G401 (cell line): Measurements from ENCODE around the gene CNOT6L. TPM values are rescaled to one million over a fixed set of nuclear protein-coding genes. Genes with fewer than 3 reads are reported as not detected.
"Not testable (repeated sequence)": the region's sequence is repeated elsewhere in the genome, so short reads cannot be mapped to it uniquely, and the experiment has no call there.

Experiments
- DNase-seq: peaks from one replicate; pipeline ENCODE4 v3.0.0-alpha.2; 2015; ENCODE audit warnings: low spot score
- in situ Hi-C: cut with HindIII; loops from 2 replicates; pipeline ENCODE4 v1.10.0; 2016; ENCODE audit warnings: low sequenced_read_pairs, mixed read lengths
- total RNA-seq: library from RNA; depleted of rRNA; stranded (reverse); fragments of >200 nt; shearing (Covaris generic); gene quantifications from 2 replicates; pipeline ENCODE4 v1.2.3, GENCODE V29; 2014

Gene CNOT6L
- total RNA-seq, 1 experiment from 2014 or later, result 4.9 TPM

- in situ Hi-C loops, result no loop called here
- DNase-seq, result no peak
These were observed 30.2 kb downstream of the CNOT6L start for GRCh38 chr4:77788990-77789389.

GRCh38 chr4:77787969-77788368 is 31.2 kb downstream of the CNOT6L start:
- in situ Hi-C loops, result no loop called here
- DNase-seq, result no peak

- in situ Hi-C loops, result no loop called here
- no peak for DNase-seq
These were observed 33.5 kb downstream of the CNOT6L start for GRCh38 chr4:77785669-77786068.

GRCh38 chr4:77783895-77784294 is 35.3 kb downstream of the CNOT6L start:
- DNase-seq, result no peak
- in situ Hi-C loops, result no loop called here

GRCh38 chr4:77782102-77782835 is 36.9 kb downstream of the CNOT6L start:
- in situ Hi-C loops, result no loop called here
- DNase-seq, result no peak

- DNase-seq, in situ Hi-C loops: not testable (repeated sequence)
These were observed 38.4 kb downstream of the CNOT6L start for GRCh38 chr4:77780762-77781161.

- DNase-seq, result no peak
- in situ Hi-C loops, result no loop called here
These were observed 41.9 kb downstream of the CNOT6L start for GRCh38 chr4:77777135-77777807.

- DNase-seq, result peak; percentile 20
- in situ Hi-C loops, result no loop called here
These were observed 42.7 kb downstream of the CNOT6L start for GRCh38 chr4:77776182-77777134.

GRCh38 chr4:77773101-77773500 is 46.1 kb downstream of the CNOT6L start:
- no peak for DNase-seq
- in situ Hi-C loops, result no loop called here

- in situ Hi-C loops, result no loop called here
- no peak for DNase-seq
These were observed 47.6 kb downstream of the CNOT6L start for GRCh38 chr4:77771566-77771965.

GRCh38 chr4:77765720-77766119 is 53.4 kb downstream of the CNOT6L start:
- no peak for DNase-seq
- in situ Hi-C loops, result no loop called here

- in situ Hi-C loops, result no loop called here
- no peak for DNase-seq
These were observed 56.6 kb downstream of the CNOT6L start for GRCh38 chr4:77762531-77762930.

GRCh38 chr4:77761595-77761994 is 57.6 kb downstream of the CNOT6L start:
- in situ Hi-C loops, result no loop called here
- no peak for DNase-seq

- in situ Hi-C loops, result no loop called here
- no peak for DNase-seq
These were observed 60.4 kb downstream of the CNOT6L start for GRCh38 chr4:77758804-77759203.

GRCh38 chr4:77751764-77752163 is 67.4 kb downstream of the CNOT6L start:
- in situ Hi-C loops, result no loop called here
- no peak for DNase-seq

- no peak for DNase-seq
- in situ Hi-C loops, result no loop called here
These were observed 73.4 kb downstream of the CNOT6L start for GRCh38 chr4:77745792-77746191.

GRCh38 chr4:77742054-77742453 is 77.1 kb downstream of the CNOT6L start:
- in situ Hi-C loops, result no loop called here

GRCh38 chr4:77740480-77740879 is 78.7 kb downstream of the CNOT6L start:
- DNase-seq, result no peak
- in situ Hi-C loops, result no loop called here

More at GRCh38 chr4:77742054-77742453, 77.1 kb downstream of the CNOT6L start:
- DNase-seq, result no peak

- DNase-seq, result no peak
- in situ Hi-C loops, result no loop called here
These were observed 84.2 kb downstream of the CNOT6L start for GRCh38 chr4:77734928-77735327.

GRCh38 chr4:77731656-77732055 is 87.5 kb downstream of the CNOT6L start:
- in situ Hi-C loops, result no loop called here
- no peak for DNase-seq
